ENCODE results near the gene RBM6. TPM values are rescaled to one million over a fixed set of nuclear protein-coding genes. Genes with fewer than 3 reads are reported as not detected.
"Not testable (repeated sequence)": the region's sequence is repeated elsewhere in the genome, so short reads cannot be mapped to it uniquely, and the experiment has no call there.

Gene RBM6
- total RNA-seq, 1 experiment from 2014 or later = 72.0 TPM

DNA sequence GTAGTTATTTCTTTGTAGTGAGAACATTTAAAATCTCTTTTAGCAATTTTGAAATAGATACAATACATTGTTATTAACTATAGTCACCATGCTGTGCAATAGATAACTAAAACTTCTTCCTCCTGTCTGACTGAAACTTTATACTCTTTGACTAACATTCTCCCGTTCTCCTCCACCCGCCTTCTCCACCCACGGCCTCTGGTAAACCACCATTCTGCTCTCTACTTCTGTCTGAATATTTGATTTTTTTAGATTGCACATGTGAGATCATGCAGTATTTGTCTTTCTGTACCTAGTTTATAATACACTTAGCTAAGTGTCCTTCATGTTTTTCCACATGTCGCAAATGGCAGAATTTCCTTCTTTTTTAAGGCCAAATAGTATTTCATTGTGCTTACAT is 76.0 kb downstream of the RBM6 start:
- Histone ChIP-seq H4K20me1 (ENCODE audit: insufficient read depth) (no peaks in the 10 kb centered on the region), H3K27me3 (ENCODE audit: insufficient read depth, low read depth) (no peaks in the 10 kb centered on the region), H3K9me2 (ENCODE audit: insufficient read depth) (no peaks in the 10 kb centered on the region), H3K4me1 (replicated peaks; ENCODE audit: insufficient read depth) (no peaks in the 10 kb centered on the region), H2AFZ (no peak overlapping the region), H3K79me2 (ENCODE audit: low read depth) (no peaks in the 10 kb centered on the region), H3K27ac (no peak overlapping the region), H3K4me3 (no peak overlapping the region), H3K9me3 (ENCODE audit: insufficient read depth, low read depth) (no peaks in the 10 kb centered on the region), H3K36me3 (ENCODE audit: low read depth) (no peaks in the 10 kb centered on the region), H3K4me2 (no peak overlapping the region), H3F3A (ENCODE audit: insufficient read depth, low read depth) (peaks cover 3% of the 10 kb centered on the region; the same call in 1 of the 2 replicates)
- ChIA-PET POLR2A (ENCODE audit: unreplicated experiment) (no interaction called here), CTCF (no interaction called here)
- no peak for DNase-seq
- no peak for TF ChIP-seq EZH2 (IDR thresholded peaks at IDR 0.05; ENCODE audit: low read depth)
- TF ChIP-seq, protein P1, sequence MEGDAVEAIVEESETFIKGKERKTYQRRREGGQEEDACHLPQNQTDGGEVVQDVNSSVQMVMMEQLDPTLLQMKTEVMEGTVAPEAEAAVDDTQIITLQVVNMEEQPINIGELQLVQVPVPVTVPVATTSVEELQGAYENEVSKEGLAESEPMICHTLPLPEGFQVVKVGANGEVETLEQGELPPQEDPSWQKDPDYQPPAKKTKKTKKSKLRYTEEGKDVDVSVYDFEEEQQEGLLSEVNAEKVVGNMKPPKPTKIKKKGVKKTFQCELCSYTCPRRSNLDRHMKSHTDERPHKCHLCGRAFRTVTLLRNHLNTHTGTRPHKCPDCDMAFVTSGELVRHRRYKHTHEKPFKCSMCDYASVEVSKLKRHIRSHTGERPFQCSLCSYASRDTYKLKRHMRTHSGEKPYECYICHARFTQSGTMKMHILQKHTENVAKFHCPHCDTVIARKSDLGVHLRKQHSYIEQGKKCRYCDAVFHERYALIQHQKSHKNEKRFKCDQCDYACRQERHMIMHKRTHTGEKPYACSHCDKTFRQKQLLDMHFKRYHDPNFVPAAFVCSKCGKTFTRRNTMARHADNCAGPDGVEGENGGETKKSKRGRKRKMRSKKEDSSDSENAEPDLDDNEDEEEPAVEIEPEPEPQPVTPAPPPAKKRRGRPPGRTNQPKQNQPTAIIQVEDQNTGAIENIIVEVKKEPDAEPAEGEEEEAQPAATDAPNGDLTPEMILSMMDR (conservative IDR thresholded peaks at IDR 0.05) = no peak
- BruUV-seq (replicated peaks) = no TSS peak
- intact Hi-C loops (cut with micrococcal nuclease; ENCODE audit: unreplicated experiment) = no loop called here

- CTCF ChIA-PET = no interaction called here
- Histone ChIP-seq H3K4me1 (replicated peaks; ENCODE audit: insufficient read depth) (0 out of 2 replicates have a peak, but pooled peaks cover 15% of the 10 kb centered on the region), H3K9me3 (ENCODE audit: insufficient read depth, low read depth) (no peaks in the 10 kb centered on the region), H3K79me2 (ENCODE audit: low read depth) (no peaks in the 10 kb centered on the region), H4K20me1 (ENCODE audit: insufficient read depth) (0 out of 2 replicates have a peak, but pooled peaks cover 5% of the 10 kb centered on the region), H2AFZ (no peak overlapping the region), H3K9me2 (ENCODE audit: insufficient read depth) (no peaks in the 10 kb centered on the region), H3K4me3 (no peak overlapping the region), H3K27ac (0 out of 2 replicates have a peak overlapping the region, but pooled peaks have one; percentile 20), H3F3A (ENCODE audit: insufficient read depth, low read depth) (no peaks in the 10 kb centered on the region), H3K4me2 (no peak overlapping the region), H3K36me3 (ENCODE audit: low read depth) (0 out of 2 replicates have a peak, but pooled peaks cover 3% of the 10 kb centered on the region), H3K27me3 (ENCODE audit: insufficient read depth, low read depth) (no peaks in the 10 kb centered on the region)
- POLR2A ChIA-PET (ENCODE audit: unreplicated experiment) = no interaction called here
- no TSS peak for BruUV-seq (replicated peaks)
- TF ChIP-seq, protein P1 (conservative IDR thresholded peaks at IDR 0.05) = no peak
- no peak for TF ChIP-seq EZH2 (IDR thresholded peaks at IDR 0.05; ENCODE audit: low read depth)
- intact Hi-C loops (cut with micrococcal nuclease; ENCODE audit: unreplicated experiment) = no loop called here
- DNase-seq = peak in 1 of 2 experiments; percentile 63
These were observed 88.4 kb downstream of the RBM6 start for GRCh38 chr3:50028346-50028745.

GRCh38 chr3:50031201-50031600 is 91.3 kb downstream of the RBM6 start:
- 0 out of 2 replicates have a peak, but pooled peaks cover 15% of the 10 kb centered on the region for H3K4me1 ChIP-seq (replicated peaks; ENCODE audit: insufficient read depth)
- H3K4me2 ChIP-seq; H3K27ac ChIP-seq; POLR2A ChIA-PET (ENCODE audit: unreplicated experiment); DNase-seq; BruUV-seq (replicated peaks); H4K20me1 ChIP-seq (ENCODE audit: insufficient read depth); H3K27me3 ChIP-seq (ENCODE audit: insufficient read depth, low read depth); H3K9me2 ChIP-seq (ENCODE audit: insufficient read depth); H3K4me3 ChIP-seq; H3K9me3 ChIP-seq (ENCODE audit: insufficient read depth, low read depth); intact Hi-C loops (cut with micrococcal nuclease; ENCODE audit: unreplicated experiment); H3F3A ChIP-seq (ENCODE audit: insufficient read depth, low read depth); H2AFZ ChIP-seq; H3K36me3 ChIP-seq (ENCODE audit: low read depth); H3K79me2 ChIP-seq (ENCODE audit: low read depth): not testable (repeated sequence)
- CTCF ChIA-PET = interaction anchor here (0.6 kb wide), 1 partner anchor 100 kb away, joined by 4 read pairs; no protein-coding TSS in a partner anchor

DNA sequence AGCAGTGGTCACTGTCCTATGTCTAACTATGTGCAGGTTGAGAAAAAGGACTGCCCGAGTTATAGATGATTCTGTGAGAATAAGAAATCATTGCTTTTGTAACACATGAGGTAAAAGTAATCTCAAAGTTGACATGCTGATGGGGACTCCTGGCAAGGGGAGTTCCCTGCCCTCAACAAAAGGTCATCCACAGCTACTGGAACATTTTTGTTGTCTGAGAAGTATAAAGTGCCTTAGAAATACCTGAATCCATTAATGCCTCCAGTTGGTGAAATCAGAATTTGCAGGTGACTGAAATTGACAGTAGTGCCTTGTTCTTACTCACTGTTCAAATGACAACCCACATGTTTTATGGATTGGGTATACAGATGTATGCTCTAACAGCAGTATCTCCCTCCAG is 105.0 kb downstream of the RBM6 start:
- Histone ChIP-seq H3K4me2 (no peak overlapping the region), H3K36me3 (ENCODE audit: low read depth) (no peaks in the 10 kb centered on the region), H3K79me2 (ENCODE audit: low read depth) (no peaks in the 10 kb centered on the region), H3F3A (ENCODE audit: insufficient read depth, low read depth) (no peaks in the 10 kb centered on the region), H3K27ac (no peak overlapping the region), H3K4me1 (replicated peaks; ENCODE audit: insufficient read depth) (no peaks in the 10 kb centered on the region), H3K4me3 (no peak overlapping the region), H2AFZ (no peak overlapping the region), H3K27me3 (ENCODE audit: insufficient read depth, low read depth) (no peaks in the 10 kb centered on the region), H3K9me2 (ENCODE audit: insufficient read depth) (no peaks in the 10 kb centered on the region), H4K20me1 (ENCODE audit: insufficient read depth) (no peaks in the 10 kb centered on the region), H3K9me3 (ENCODE audit: insufficient read depth, low read depth) (no peaks in the 10 kb centered on the region)
- POLR2A ChIA-PET (ENCODE audit: unreplicated experiment) = no interaction called here
- CTCF ChIA-PET = interaction anchor here (0.5 kb wide), 1 partner anchor 274 kb away, joined by 17 read pairs; no protein-coding TSS in a partner anchor
- DNase-seq = no peak
- intact Hi-C loops (cut with micrococcal nuclease; ENCODE audit: unreplicated experiment) = no loop called here
- TF ChIP-seq, protein P1 (conservative IDR thresholded peaks at IDR 0.05) = no peak
- TF ChIP-seq EZH2 (IDR thresholded peaks at IDR 0.05; ENCODE audit: low read depth) = no peak
- no TSS peak for BruUV-seq (replicated peaks)

Measured in PC-9 (cell line).